ENCODE results near the gene ENPP1.

DNA sequence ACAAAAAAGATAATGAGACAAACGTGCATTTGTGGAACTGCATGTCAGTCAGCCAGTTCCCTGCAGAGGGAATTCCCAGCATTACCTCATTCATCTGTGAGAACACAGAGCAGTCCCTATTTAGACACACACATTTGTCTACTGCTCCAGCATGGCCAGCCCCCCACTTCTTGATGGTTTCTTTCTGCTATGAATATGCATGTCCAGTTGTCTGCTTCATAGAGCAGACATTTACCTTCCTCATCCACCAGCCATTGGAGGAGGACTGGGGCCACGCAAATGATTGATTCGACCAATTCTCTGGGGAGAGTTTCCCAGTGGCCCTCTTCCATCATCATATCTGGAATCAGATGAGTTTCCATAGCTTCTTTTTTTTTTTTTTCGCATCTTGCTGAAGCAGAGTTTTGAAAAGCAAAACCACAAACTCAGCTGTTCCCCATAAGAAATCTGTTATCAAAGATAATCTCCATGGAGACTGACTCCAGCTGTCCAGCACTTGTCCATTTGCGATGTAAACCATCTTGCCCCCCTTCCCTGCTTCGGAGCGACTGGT is 11.8 kb downstream of the ENPP1 start:
- TF ChIP-seq, protein P1, sequence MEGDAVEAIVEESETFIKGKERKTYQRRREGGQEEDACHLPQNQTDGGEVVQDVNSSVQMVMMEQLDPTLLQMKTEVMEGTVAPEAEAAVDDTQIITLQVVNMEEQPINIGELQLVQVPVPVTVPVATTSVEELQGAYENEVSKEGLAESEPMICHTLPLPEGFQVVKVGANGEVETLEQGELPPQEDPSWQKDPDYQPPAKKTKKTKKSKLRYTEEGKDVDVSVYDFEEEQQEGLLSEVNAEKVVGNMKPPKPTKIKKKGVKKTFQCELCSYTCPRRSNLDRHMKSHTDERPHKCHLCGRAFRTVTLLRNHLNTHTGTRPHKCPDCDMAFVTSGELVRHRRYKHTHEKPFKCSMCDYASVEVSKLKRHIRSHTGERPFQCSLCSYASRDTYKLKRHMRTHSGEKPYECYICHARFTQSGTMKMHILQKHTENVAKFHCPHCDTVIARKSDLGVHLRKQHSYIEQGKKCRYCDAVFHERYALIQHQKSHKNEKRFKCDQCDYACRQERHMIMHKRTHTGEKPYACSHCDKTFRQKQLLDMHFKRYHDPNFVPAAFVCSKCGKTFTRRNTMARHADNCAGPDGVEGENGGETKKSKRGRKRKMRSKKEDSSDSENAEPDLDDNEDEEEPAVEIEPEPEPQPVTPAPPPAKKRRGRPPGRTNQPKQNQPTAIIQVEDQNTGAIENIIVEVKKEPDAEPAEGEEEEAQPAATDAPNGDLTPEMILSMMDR (IDR thresholded peaks at IDR 0.05): no peak
- TF ChIP-seq POLR2A (IDR thresholded peaks at IDR 0.05): no peak

Measured in uterus (tissue), 2 donors.